HepG2 (cell line): ENCODE data around the gene SUSD2. TPM values are rescaled to one million over a fixed set of nuclear protein-coding genes. Genes with fewer than 3 reads are reported as not detected.

Source experiments
- ATAC-seq: fragments of 200-7000 bp; cut with Tn5 transposase; 3 replicates; pipeline ENCODE4 v1.9.1; 2020; ENCODE audit warnings: mild to moderate bottlenecking, moderate library complexity
- BruUV-seq: library from RNA; stranded (reverse); fragments of 400-500 nt; replicated peaks from 2 replicates; lab custom pipeline; 2021; lab: Mats Ljungman, UMichigan
- CTCF ChIA-PET: fragments of 300-600 bp; formaldehyde crosslinking; extraction: SDS; loops from one replicate; lab custom pipeline; 2021; ENCODE audit warnings: low total read pairs, inconsistent platforms, low intra/inter-chr PET ratio; lab: Yijun Ruan, JAX
- POLR2A ChIA-PET: fragments of 350-600 bp; sonication (Branson Sonifier 250); formaldehyde crosslinking; loops from one replicate; lab custom pipeline; 2020; ENCODE audit warnings: antibody characterized with exemption, inconsistent platforms; lab: Yijun Ruan, JAX
- DNase-seq: peaks from one replicate; pipeline ENCODE4 v3.0.0-alpha.2; 2015; ENCODE audit warnings: low spot score
- FAIRE-seq: peaks from 3 replicates; lab custom pipeline; 2011; peaks lifted over from hg19 to GRCh38; lab: Jason Lieb, UNC
- H2AFZ ChIP-seq: one replicate; pipeline ENCODE4 v1.6.1; 2011; ENCODE audit warnings: low read length, inconsistent platforms
- H3K27ac ChIP-seq: fragments of 300-600 bp; 3 replicates; pipeline ENCODE4 v1.8.0; 2011; ENCODE audit warnings: mixed run types, mild to moderate bottlenecking, mixed read lengths, low read length, inconsistent platforms; ENCODE audit not compliant: insufficient read depth; ENCODE audit errors: extremely low read length
- H3K27me3 ChIP-seq, 2 experiments: fragments of 200-600 bp in 1 of 2; 2 replicates in 1 of 2; 3 replicates in 1 of 2; pipeline versions ENCODE4 v1.6.0 to v1.8.0; 2011; ENCODE audit warnings: low read length in 2 of 2, mild to moderate bottlenecking in 2 of 2, moderate library complexity in 2 of 2, inconsistent platforms in 1 of 2; ENCODE audit not compliant: insufficient read depth in 2 of 2, control insufficient read depth in 1 of 2
- H3K36me3 ChIP-seq, 2 experiments: fragments of 200-600 bp in 1 of 2; replicated peaks in 1 of 2; 2 replicates in 1 of 2; 3 replicates in 1 of 2; pipeline versions ENCODE4 v1.5.1 to v1.8.0; 2011; ENCODE audit warnings: low read length in 2 of 2, inconsistent platforms in 1 of 2; ENCODE audit not compliant: insufficient read depth in 2 of 2, control insufficient read depth in 1 of 2
- H3K4me1 ChIP-seq: 2 replicates; pipeline ENCODE4 v1.5.1; 2012; ENCODE audit warnings: low read length, inconsistent platforms; ENCODE audit not compliant: insufficient read depth
- H3K4me2 ChIP-seq: 2 replicates; pipeline ENCODE4 v1.6.0; 2011; ENCODE audit warnings: low read depth, low read length, inconsistent platforms
- H3K4me3 ChIP-seq, 3 experiments: fragments of 200-600 bp in 1 of 3; sonication (generic), shearing (Covaris generic) in 1 of 3; replicated peaks in 1 of 3; 2 replicates each; pipeline ENCODE4 v1.5.1; 2011 to 2016; ENCODE audit warnings: low read length in 3 of 3, inconsistent platforms in 2 of 3, low read depth in 2 of 3, mild to moderate bottlenecking in 2 of 3, control low read depth in 1 of 3, mixed read lengths in 1 of 3; ENCODE audit not compliant: insufficient read depth in 1 of 3
- H3K79me2 ChIP-seq: one replicate; pipeline ENCODE4 v1.6.1; 2011; ENCODE audit warnings: low read length, inconsistent platforms; ENCODE audit not compliant: insufficient read depth
- H3K9ac ChIP-seq: 2 replicates; pipeline ENCODE4 v1.6.0; 2011; ENCODE audit warnings: mild to moderate bottlenecking, low read depth, low read length, inconsistent platforms; ENCODE audit not compliant: insufficient read depth
- H3K9me3 ChIP-seq: 2 replicates; pipeline ENCODE4 v1.5.1; 2012; ENCODE audit warnings: mild to moderate bottlenecking, low read length
- H4K20me1 ChIP-seq: 2 replicates; pipeline ENCODE4 v1.6.0; 2011; ENCODE audit warnings: inconsistent platforms, mild to moderate bottlenecking, low read length, moderate library complexity; ENCODE audit not compliant: insufficient read depth
- ARNT ChIP-seq: fragments of 450-650 bp; IDR thresholded peaks from 2 replicates; pipeline ENCODE4 v1.6.1; 2017
- CCDC6 ChIP-seq: sonication (generic); formaldehyde crosslinking; IDR thresholded peaks from 2 replicates; pipeline ENCODE4 v1.8.1; 2022; ENCODE audit warnings: mild to moderate bottlenecking, missing genetic modification reagents, moderate library complexity
- EED ChIP-seq: sonication (generic); formaldehyde crosslinking; IDR thresholded peaks from 2 replicates; pipeline ENCODE4 v1.5.0; 2020; ENCODE audit warnings: mild to moderate bottlenecking, missing genetic modification reagents
- MTF2 ChIP-seq: sonication (generic); formaldehyde crosslinking; IDR thresholded peaks from 2 replicates; pipeline ENCODE4 v1.5.0; 2020; ENCODE audit warnings: missing genetic modification reagents, borderline replicate concordance
- POLR2AphosphoS5 ChIP-seq: IDR thresholded peaks from 2 replicates; pipeline ENCODE4 v1.6.1; 2012; ENCODE audit warnings: low read depth, low read length
- REL ChIP-seq: sonication (generic); formaldehyde crosslinking; conservative IDR thresholded peaks from 2 replicates; pipeline ENCODE4 v1.8.0; 2022; ENCODE audit warnings: mild to moderate bottlenecking, missing genetic modification reagents, moderate library complexity
- SMAD9 ChIP-seq: sonication (generic); formaldehyde crosslinking; IDR thresholded peaks from 2 replicates; pipeline ENCODE4 v1.5.1; 2020; ENCODE audit warnings: mild to moderate bottlenecking, missing genetic modification reagents
- SP5 ChIP-seq: IDR thresholded peaks from 2 replicates; pipeline ENCODE4 v1.6.1; 2016; ENCODE audit warnings: low read depth, borderline replicate concordance
- ZNF160 ChIP-seq: sonication (generic); formaldehyde crosslinking; IDR thresholded peaks from 2 replicates; pipeline ENCODE4 v1.8.0; 2022; ENCODE audit warnings: mild to moderate bottlenecking, inconsistent platforms, missing genetic modification reagents
- ZNF256 ChIP-seq: sonication (generic); formaldehyde crosslinking; conservative IDR thresholded peaks from 2 replicates; pipeline ENCODE4 v1.4.0; 2020; ENCODE audit warnings: missing genetic modification reagents
- ZNF530 ChIP-seq: sonication (generic); formaldehyde crosslinking; IDR thresholded peaks from 2 replicates; pipeline ENCODE4 v1.5.0; 2020; ENCODE audit warnings: low read depth, mild to moderate bottlenecking, missing genetic modification reagents
- ZNF782 ChIP-seq: sonication (generic); formaldehyde crosslinking; IDR thresholded peaks from 2 replicates; pipeline ENCODE4 v1.4.0; 2020; ENCODE audit warnings: missing genetic modification reagents, mild to moderate bottlenecking, borderline replicate concordance
- ZSCAN29 ChIP-seq: sonication (generic); formaldehyde crosslinking; conservative IDR thresholded peaks from 2 replicates; pipeline ENCODE4 v1.4.0; 2020; ENCODE audit warnings: mild to moderate bottlenecking, missing genetic modification reagents
- WGBS: methylation state at CpG from one replicate; pipeline ENCODE4 v1.1.6; 2017; ENCODE audit warnings: low lambda C conversion rate; 5-methylcytosine and 5-hydroxymethylcytosine counted together
- in situ Hi-C: cut with HindIII; loops from 2 replicates; pipeline ENCODE4 v1.10.0; 2017; ENCODE audit warnings: low pct_unique_long_range_greater_than_20kb; ENCODE audit not compliant: extremely low pct_ligation_motif_present
- intact Hi-C: fragments of 100-400 bp; cut with micrococcal nuclease; formaldehyde crosslinking; loops from one replicate; pipeline ENCODE4 v1.10.0; 2022; ENCODE audit not compliant: unreplicated experiment
- polyA plus RNA-seq, 8 experiments: library from polyadenylated mRNA; depleted of rRNA in 3 of 8; stranded (reverse) in 7 of 8; unstranded in 1 of 8; fragments of >200 nt; fragmentation: Illumina TruSeq in 4 of 8; extraction: Trizol in 4 of 8; gene quantifications; 2 replicates each; pipeline versions ENCODE4 v1.2.1 to v1.2.3, GENCODE V29; 2011 to 2016; ENCODE audit warnings: low read depth in 4 of 8, missing spikeins in 1 of 8, mixed read lengths in 1 of 8; ENCODE audit not compliant: insufficient read depth in 1 of 8
- total RNA-seq, 5 experiments: library from RNA; depleted of rRNA; stranded (reverse); fragments of >200 nt; fragmentation: Illumina TruSeq; extraction: Trizol; gene quantifications; 2 replicates each; pipeline ENCODE4 v1.2.3, GENCODE V29; 2016; ENCODE audit warnings: low read depth in 1 of 5
- TF ChIP-seq, protein P1 (sequence below): sonication (generic); formaldehyde crosslinking; IDR thresholded peaks from 2 replicates; pipeline ENCODE4 v1.4.0; 2020; ENCODE audit warnings: missing genetic modification reagents, borderline replicate concordance
- TF ChIP-seq, protein P2 (sequence below): sonication (generic); formaldehyde crosslinking; IDR thresholded peaks from 2 replicates; pipeline ENCODE4 v1.5.0; 2020; ENCODE audit warnings: missing genetic modification reagents, mild to moderate bottlenecking, borderline replicate concordance
- TF ChIP-seq, protein P3 (sequence below): sonication (generic); formaldehyde crosslinking; IDR thresholded peaks from 2 replicates; pipeline ENCODE4 v1.4.0; 2020; ENCODE audit warnings: missing genetic modification reagents
- TF ChIP-seq, protein P4 (sequence below): sonication (generic); IDR thresholded peaks from 2 replicates; pipeline ENCODE4 v1.6.1; 2016; ENCODE audit warnings: low read depth, borderline replicate concordance
- TF ChIP-seq, protein P5 (sequence below): IDR thresholded peaks from 2 replicates; pipeline ENCODE4 v1.6.1; 2012; ENCODE audit warnings: inconsistent platforms
- TF ChIP-seq, protein P6 (sequence below): sonication (generic); formaldehyde crosslinking; IDR thresholded peaks from 2 replicates; pipeline ENCODE4 v1.5.1; 2020; ENCODE audit warnings: mild to moderate bottlenecking, missing genetic modification reagents, moderate library complexity

SUSD2 gene
- total and polyA plus RNA-seq, 2 of the 13 experiments (the other 11 are each of a cell fraction or from before 2014, with no cell fraction given), result 2.1 to 11.0 TPM

DNA sequence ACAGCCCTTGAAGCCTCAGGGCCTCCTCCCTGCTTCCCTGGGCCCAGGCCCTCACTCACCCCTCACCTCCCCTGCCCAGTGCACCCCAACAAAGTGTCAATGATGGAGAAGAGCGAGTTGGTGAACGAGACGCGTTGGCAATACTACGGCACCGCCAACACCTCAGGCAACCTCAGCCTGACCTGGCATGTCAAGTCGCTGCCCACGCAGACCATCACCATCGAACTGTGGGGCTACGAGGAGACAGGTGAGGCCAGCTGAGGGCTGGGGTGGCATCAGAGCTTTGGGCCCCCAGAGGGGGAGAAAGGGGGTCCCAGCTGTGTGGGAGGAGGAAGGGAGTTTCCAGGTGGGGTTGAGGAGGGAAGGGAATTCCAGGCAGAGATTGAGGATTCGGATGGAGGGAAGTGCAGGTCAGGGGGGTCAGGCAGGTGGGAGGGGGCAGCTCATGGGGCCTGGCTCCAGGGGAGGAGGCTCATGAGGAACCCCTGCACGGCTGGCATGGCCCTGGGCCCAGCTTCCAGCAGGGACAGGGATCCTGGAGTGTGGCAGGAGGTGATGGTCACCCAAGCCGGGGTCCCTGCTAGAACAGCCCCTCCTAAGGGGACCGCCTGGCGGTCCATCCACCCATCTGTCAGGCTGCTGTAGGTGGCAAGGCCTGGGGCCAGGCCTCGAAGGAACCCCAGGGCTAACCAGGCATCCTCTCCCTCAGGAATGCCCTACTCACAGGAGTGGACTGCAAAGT lies 2.9 kb downstream of the SUSD2 start:
- in situ Hi-C loops (no loop called here), intact Hi-C loops (no loop called here)
- H3K36me3 ChIP-seq, result no peaks in the 10 kb centered on the region
- H3K4me2 ChIP-seq, result no peak overlapping the region
- H2AFZ ChIP-seq, result no peak overlapping the region
- no peak for FAIRE-seq
- H3K27me3 ChIP-seq, result no peaks in the 10 kb centered on the region
- no peak overlapping the region for H3K27ac ChIP-seq
- ATAC-seq, result no peak
- no TSS peak for BruUV-seq
- H3K4me1 ChIP-seq, result peaks cover 23% of the 10 kb centered on the region
- no peaks in the 10 kb centered on the region for H3K9me3 ChIP-seq
- no peaks in the 10 kb centered on the region for H4K20me1 ChIP-seq
- ChIA-PET CTCF (no interaction called here), POLR2A (no interaction called here)
- H3K9ac ChIP-seq, result no peak overlapping the region
- no peaks in the 10 kb centered on the region for H3K79me2 ChIP-seq
- 85% methylated on average over 10 of the region's 16 CpGs for WGBS
- DNase-seq, result no peak
- no peak overlapping the region for H3K4me3 ChIP-seq
- TF ChIP-seq ARNT (no peak), CCDC6 (CRISPR knock-in tag) (no peak), ZNF160 (CRISPR knock-in tag) (no peak), ZNF782 (CRISPR knock-in tag) (no peak), REL (CRISPR knock-in tag) (no peak), MTF2 (CRISPR knock-in tag) (no peak), SMAD9 (CRISPR knock-in tag) (no peak), ZNF530 (no peak), SP5 (CRISPR knock-in tag) (no peak), ZNF256 (no peak), EED (CRISPR knock-in tag) (no peak), ZSCAN29 (CRISPR knock-in tag) (no peak), POLR2AphosphoS5 (no peak)
- TF ChIP-seq, protein P1, sequence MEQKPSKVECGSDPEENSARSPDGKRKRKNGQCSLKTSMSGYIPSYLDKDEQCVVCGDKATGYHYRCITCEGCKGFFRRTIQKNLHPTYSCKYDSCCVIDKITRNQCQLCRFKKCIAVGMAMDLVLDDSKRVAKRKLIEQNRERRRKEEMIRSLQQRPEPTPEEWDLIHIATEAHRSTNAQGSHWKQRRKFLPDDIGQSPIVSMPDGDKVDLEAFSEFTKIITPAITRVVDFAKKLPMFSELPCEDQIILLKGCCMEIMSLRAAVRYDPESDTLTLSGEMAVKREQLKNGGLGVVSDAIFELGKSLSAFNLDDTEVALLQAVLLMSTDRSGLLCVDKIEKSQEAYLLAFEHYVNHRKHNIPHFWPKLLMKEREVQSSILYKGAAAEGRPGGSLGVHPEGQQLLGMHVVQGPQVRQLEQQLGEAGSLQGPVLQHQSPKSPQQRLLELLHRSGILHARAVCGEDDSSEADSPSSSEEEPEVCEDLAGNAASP, result no peak
- TF ChIP-seq, protein P2, sequence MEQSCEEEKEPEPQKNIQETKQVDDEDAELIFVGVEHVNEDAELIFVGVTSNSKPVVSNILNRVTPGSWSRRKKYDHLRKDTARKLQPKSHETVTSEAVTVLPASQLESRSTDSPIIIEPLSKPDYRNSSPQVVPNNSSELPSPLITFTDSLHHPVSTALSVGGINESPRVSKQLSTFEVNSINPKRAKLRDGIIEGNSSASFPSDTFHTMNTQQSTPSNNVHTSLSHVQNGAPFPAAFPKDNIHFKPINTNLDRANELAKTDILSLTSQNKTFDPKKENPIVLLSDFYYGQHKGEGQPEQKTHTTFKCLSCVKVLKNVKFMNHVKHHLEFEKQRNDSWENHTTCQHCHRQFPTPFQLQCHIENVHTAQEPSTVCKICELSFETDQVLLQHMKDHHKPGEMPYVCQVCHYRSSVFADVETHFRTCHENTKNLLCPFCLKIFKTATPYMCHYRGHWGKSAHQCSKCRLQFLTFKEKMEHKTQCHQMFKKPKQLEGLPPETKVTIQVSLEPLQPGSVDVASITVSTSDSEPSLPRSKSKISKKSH, result no peak
- TF ChIP-seq, protein P3, sequence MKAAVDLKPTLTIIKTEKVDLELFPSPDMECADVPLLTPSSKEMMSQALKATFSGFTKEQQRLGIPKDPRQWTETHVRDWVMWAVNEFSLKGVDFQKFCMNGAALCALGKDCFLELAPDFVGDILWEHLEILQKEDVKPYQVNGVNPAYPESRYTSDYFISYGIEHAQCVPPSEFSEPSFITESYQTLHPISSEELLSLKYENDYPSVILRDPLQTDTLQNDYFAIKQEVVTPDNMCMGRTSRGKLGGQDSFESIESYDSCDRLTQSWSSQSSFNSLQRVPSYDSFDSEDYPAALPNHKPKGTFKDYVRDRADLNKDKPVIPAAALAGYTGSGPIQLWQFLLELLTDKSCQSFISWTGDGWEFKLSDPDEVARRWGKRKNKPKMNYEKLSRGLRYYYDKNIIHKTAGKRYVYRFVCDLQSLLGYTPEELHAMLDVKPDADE (CRISPR knock-in tag), result no peak
- TF ChIP-seq, protein P4, sequence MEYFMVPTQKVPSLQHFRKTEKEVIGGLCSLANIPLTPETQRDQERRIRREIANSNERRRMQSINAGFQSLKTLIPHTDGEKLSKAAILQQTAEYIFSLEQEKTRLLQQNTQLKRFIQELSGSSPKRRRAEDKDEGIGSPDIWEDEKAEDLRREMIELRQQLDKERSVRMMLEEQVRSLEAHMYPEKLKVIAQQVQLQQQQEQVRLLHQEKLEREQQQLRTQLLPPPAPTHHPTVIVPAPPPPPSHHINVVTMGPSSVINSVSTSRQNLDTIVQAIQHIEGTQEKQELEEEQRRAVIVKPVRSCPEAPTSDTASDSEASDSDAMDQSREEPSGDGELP, result no peak
- TF ChIP-seq, protein P5, sequence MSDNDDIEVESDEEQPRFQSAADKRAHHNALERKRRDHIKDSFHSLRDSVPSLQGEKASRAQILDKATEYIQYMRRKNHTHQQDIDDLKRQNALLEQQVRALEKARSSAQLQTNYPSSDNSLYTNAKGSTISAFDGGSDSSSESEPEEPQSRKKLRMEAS, result no peak
- TF ChIP-seq, protein P6, sequence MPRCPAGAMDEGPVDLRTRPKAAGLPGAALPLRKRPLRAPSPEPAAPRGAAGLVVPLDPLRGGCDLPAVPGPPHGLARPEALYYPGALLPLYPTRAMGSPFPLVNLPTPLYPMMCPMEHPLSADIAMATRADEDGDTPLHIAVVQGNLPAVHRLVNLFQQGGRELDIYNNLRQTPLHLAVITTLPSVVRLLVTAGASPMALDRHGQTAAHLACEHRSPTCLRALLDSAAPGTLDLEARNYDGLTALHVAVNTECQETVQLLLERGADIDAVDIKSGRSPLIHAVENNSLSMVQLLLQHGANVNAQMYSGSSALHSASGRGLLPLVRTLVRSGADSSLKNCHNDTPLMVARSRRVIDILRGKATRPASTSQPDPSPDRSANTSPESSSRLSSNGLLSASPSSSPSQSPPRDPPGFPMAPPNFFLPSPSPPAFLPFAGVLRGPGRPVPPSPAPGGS (CRISPR knock-in tag), result no peak
